SK-N-SH treated with all-trans-retinoic acid at 6 μM for 48 hours (cell line): ENCODE data around the gene SORD.
"Not testable (repeated sequence)": the region's sequence is repeated elsewhere in the genome, so short reads cannot be mapped to it uniquely, and the experiment has no call there.

Experiments
- ATAC-seq: fragments of 200-7000 bp; cut with Tn5 transposase; 3 replicates; pipeline ENCODE4 v1.9.1; 2020; ENCODE audit warnings: mild to moderate bottlenecking, moderate library complexity
- CSDC2 ChIP-seq: fragments of 250-450 bp; sonication (Bioruptor Pico); IDR thresholded peaks from 2 replicates; pipeline ENCODE4 v1.5.0; 2020; ENCODE audit warnings: mild to moderate bottlenecking, moderate library complexity
- CSRNP3 ChIP-seq: fragments of 250-450 bp; sonication (Bioruptor Pico); IDR thresholded peaks from 2 replicates; pipeline ENCODE4 v1.5.1; 2021; ENCODE audit warnings: mild to moderate bottlenecking, moderate library complexity
- ESRRG ChIP-seq: fragments of 250-450 bp; sonication (Bioruptor Pico); IDR thresholded peaks from 2 replicates; pipeline ENCODE4 v1.6.1; 2021; ENCODE audit warnings: mild to moderate bottlenecking
- GLIS3 ChIP-seq: fragments of 250-450 bp; sonication (Bioruptor Pico); IDR thresholded peaks from 2 replicates; pipeline ENCODE4 v1.5.0; 2020; ENCODE audit warnings: mild to moderate bottlenecking, moderate library complexity
- ISL1 ChIP-seq: fragments of 250-450 bp; sonication (Bioruptor Pico); IDR thresholded peaks from 2 replicates; pipeline ENCODE4 v2.1.2; 2022; ENCODE audit warnings: mild to moderate bottlenecking, moderate library complexity
- OSR1 ChIP-seq: fragments of 250-450 bp; sonication (Bioruptor Pico); IDR thresholded peaks from 2 replicates; pipeline ENCODE4 v1.8.0; 2022; ENCODE audit warnings: moderate library complexity, mild to moderate bottlenecking, inconsistent platforms
- RARB ChIP-seq: fragments of 250-450 bp; sonication (Bioruptor Pico); IDR thresholded peaks from 2 replicates; pipeline ENCODE4 v1.8.0; 2021; ENCODE audit warnings: mild to moderate bottlenecking, moderate library complexity
- SNAI2 ChIP-seq: fragments of 250-450 bp; sonication (Bioruptor Pico); IDR thresholded peaks from 2 replicates; pipeline ENCODE4 v1.5.0; 2020; ENCODE audit warnings: mild to moderate bottlenecking, moderate library complexity
- TCF4 ChIP-seq: fragments of 250-450 bp; sonication (Bioruptor Pico); IDR thresholded peaks from 2 replicates; pipeline ENCODE4 v1.8.0; 2021; ENCODE audit warnings: mild to moderate bottlenecking, moderate library complexity, borderline replicate concordance
- TOX ChIP-seq: fragments of 250-450 bp; sonication (Bioruptor Pico); IDR thresholded peaks from 2 replicates; pipeline ENCODE4 v1.8.0; 2021; ENCODE audit warnings: mild to moderate bottlenecking, moderate library complexity, borderline replicate concordance
- TSHZ2 ChIP-seq: fragments of 250-450 bp; sonication (Bioruptor Pico); IDR thresholded peaks from 2 replicates; pipeline ENCODE4 v1.5.0; 2020; ENCODE audit warnings: mild to moderate bottlenecking, moderate library complexity
- ZNF565 ChIP-seq: fragments of 450-650 bp; formaldehyde crosslinking; conservative IDR thresholded peaks from 2 replicates; pipeline ENCODE4 v1.5.0; 2020; ENCODE audit warnings: low read depth, mild to moderate bottlenecking, moderate library complexity
- ZNF70 ChIP-seq: fragments of 450-650 bp; formaldehyde crosslinking; IDR thresholded peaks from 2 replicates; pipeline ENCODE4 v1.5.0; 2020; ENCODE audit warnings: mild to moderate bottlenecking, moderate library complexity
- ZNF8 ChIP-seq: fragments of 450-650 bp; formaldehyde crosslinking; IDR thresholded peaks from 2 replicates; pipeline ENCODE4 v1.5.0; 2020; ENCODE audit warnings: mild to moderate bottlenecking, moderate library complexity
- TF ChIP-seq, protein P1 (sequence below): fragments of 250-450 bp; sonication (Bioruptor Pico); IDR thresholded peaks from 2 replicates; pipeline ENCODE4 v1.8.0; 2020; ENCODE audit warnings: mild to moderate bottlenecking, moderate library complexity, borderline replicate concordance
- TF ChIP-seq, protein P2 (sequence below): fragments of 250-450 bp; sonication (Bioruptor Pico); IDR thresholded peaks from 2 replicates; pipeline ENCODE4 v1.5.1; 2020; ENCODE audit warnings: low read depth, mild to moderate bottlenecking, moderate library complexity
- TF ChIP-seq, protein P3 (sequence below): fragments of 250-450 bp; sonication (Bioruptor Pico); IDR thresholded peaks from 2 replicates; pipeline ENCODE4 v1.8.0; 2021; ENCODE audit warnings: low read depth, mild to moderate bottlenecking, moderate library complexity, borderline replicate concordance

The SORD gene

GRCh38 chr15:45050587-45050986 is 27.6 kb downstream of the SORD start (continued):
- TF ChIP-seq, protein P1, sequence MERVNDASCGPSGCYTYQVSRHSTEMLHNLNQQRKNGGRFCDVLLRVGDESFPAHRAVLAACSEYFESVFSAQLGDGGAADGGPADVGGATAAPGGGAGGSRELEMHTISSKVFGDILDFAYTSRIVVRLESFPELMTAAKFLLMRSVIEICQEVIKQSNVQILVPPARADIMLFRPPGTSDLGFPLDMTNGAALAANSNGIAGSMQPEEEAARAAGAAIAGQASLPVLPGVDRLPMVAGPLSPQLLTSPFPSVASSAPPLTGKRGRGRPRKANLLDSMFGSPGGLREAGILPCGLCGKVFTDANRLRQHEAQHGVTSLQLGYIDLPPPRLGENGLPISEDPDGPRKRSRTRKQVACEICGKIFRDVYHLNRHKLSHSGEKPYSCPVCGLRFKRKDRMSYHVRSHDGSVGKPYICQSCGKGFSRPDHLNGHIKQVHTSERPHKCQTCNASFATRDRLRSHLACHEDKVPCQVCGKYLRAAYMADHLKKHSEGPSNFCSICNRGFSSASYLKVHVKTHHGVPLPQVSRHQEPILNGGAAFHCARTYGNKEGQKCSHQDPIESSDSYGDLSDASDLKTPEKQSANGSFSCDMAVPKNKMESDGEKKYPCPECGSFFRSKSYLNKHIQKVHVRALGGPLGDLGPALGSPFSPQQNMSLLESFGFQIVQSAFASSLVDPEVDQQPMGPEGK: no peak
- TF ChIP-seq, protein P2, sequence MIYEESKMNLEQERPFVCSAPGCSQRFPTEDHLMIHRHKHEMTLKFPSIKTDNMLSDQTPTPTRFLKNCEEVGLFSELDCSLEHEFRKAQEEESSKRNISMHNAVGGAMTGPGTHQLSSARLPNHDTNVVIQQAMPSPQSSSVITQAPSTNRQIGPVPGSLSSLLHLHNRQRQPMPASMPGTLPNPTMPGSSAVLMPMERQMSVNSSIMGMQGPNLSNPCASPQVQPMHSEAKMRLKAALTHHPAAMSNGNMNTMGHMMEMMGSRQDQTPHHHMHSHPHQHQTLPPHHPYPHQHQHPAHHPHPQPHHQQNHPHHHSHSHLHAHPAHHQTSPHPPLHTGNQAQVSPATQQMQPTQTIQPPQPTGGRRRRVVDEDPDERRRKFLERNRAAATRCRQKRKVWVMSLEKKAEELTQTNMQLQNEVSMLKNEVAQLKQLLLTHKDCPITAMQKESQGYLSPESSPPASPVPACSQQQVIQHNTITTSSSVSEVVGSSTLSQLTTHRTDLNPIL (CRISPR knock-in tag): no peak
- TF ChIP-seq TOX (no peak), SNAI2 (CRISPR knock-in tag) (no peak), OSR1 (no peak), ZNF565 (CRISPR knock-in tag) (no peak), CSDC2 (CRISPR knock-in tag) (no peak), GLIS3 (no peak)
- TF ChIP-seq, protein P3, sequence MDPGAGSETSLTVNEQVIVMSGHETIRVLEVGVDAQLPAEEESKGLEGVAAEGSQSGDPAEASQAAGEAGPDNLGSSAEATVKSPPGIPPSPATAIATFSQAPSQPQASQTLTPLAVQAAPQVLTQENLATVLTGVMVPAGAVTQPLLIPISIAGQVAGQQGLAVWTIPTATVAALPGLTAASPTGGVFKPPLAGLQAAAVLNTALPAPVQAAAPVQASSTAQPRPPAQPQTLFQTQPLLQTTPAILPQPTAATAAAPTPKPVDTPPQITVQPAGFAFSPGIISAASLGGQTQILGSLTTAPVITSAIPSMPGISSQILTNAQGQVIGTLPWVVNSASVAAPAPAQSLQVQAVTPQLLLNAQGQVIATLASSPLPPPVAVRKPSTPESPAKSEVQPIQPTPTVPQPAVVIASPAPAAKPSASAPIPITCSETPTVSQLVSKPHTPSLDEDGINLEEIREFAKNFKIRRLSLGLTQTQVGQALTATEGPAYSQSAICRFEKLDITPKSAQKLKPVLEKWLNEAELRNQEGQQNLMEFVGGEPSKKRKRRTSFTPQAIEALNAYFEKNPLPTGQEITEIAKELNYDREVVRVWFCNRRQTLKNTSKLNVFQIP (CRISPR knock-in tag): no peak

- ATAC-seq: not testable (repeated sequence)
These were observed 29.7 kb downstream of the SORD start for GRCh38 chr15:45052676-45053075.

- not testable (repeated sequence) for ATAC-seq
- peak; percentile 91 for TF ChIP-seq ZNF8
These were observed 36.0 kb downstream of the SORD start for GRCh38 chr15:45058690-45059675.

- ATAC-seq: not testable (repeated sequence)
These were observed 39.3 kb downstream of the SORD start for GRCh38 chr15:45062301-45062700.

- ATAC-seq: no peak
- TF ChIP-seq CSRNP3 (CRISPR knock-in tag) (no peak), TCF4 (CRISPR knock-in tag) (no peak), ISL1 (CRISPR knock-in tag) (no peak), TSHZ2 (no peak), ZNF70 (CRISPR knock-in tag) (no peak), ESRRG (CRISPR knock-in tag) (no peak), ZNF565 (CRISPR knock-in tag) (no peak), RARB (CRISPR knock-in tag) (no peak)
These were observed 41.4 kb downstream of the SORD start for GRCh38 chr15:45064386-45064785.

DNA sequence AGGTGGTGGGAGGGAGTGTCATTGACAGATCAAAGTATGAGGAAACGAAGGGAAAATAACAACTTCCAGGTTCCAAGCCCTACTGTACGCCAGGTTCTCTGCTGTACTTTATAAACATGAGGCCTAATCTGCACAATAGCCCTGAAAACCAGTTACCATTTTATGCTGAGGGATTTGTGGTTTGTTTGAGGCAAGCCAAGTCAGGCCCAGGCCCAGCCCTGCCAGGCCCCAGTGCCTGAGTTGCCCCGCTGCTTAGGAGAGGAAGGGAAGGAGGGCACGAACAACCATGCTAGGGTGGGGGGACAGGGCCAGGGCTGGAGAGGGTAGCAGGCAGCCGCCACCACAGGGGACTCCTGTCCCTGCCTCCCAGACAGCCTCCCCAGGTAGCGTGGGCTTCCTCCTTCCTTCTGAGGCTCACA is 47.0 kb downstream of the SORD start:
- not testable (repeated sequence) for ATAC-seq

DNA sequence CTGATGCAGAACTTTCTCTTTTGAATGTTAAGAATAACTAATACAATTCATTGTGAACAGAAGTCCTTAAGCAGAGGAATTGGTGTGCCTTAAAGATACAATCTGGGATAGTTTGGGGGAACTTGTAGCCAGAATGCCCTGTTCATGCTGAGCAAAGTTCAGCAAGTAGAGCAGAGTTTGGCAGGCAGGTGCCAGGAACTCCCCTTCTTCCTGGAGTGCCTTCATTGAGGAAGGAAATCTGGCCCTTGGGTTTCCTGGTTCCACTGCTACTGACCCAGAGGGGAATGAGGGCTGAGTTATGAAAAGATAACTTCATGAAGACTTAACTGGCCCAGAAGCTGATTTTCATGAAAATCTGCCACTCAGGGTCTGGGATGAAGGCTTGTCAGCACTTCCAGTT is 50.6 kb downstream of the SORD start:
- not testable (repeated sequence) for ATAC-seq

DNA sequence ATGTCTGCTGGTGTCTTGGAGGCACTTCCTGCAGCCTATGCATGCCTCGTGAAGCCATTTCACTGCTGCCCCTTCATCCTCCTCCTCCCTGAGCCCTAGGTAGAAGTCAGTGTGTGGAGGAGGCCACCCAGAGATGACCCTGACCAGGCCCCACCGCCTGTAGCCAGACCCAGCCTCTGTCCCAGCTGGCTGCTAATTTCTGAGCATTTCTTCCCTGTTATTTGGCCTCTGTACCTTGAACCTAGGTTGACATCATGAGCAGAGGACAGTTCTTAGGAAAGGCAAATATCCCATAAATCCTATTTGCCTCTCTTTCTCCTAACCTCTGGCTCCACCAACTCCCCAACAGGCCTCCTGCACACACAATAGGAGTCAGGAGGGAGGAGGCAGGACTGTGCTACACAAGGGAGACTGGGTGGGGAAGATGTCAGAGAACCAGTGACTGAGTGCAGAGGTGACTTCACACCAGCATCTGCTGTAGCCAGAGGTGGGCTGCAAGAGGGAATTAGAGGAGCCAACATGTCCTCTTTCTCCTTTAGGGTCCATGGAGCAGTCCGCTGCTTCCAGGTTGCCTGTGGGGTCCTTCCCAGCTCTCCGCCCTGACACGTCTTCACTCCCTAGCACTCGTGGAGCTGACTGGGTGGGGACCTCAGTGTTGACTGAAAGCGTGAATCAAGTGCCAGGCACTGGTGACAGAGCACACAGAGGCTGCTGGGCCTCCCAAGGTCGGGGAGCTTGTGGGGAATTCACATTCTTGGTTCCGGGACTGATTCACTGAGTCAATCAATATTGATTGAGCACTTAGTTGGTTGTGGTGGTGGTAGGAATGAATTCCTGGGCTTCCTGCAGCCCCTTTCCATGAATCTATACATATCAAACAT is 52.7 kb downstream of the SORD start:
- ATAC-seq: not testable (repeated sequence)
